HPDE6-E6E7 (cell line): ENCODE data around the gene CD46.

Source experiments
- DNase-seq: peaks from one replicate; pipeline ENCODE4 v3.0.0; 2011; ENCODE audit warnings: missing footprints; ENCODE audit errors: extremely low spot score

The CD46 gene

GRCh38 chr1:207814469-207814868, 62.6 kb downstream of the CD46 start:
- DNase-seq = no peak

- no peak for DNase-seq
These were observed 63.6 kb downstream of the CD46 start for GRCh38 chr1:207815466-207815865.

- no peak for DNase-seq
These were observed 64.0 kb downstream of the CD46 start for GRCh38 chr1:207815913-207816291.

- DNase-seq = no peak
These were observed 65.3 kb downstream of the CD46 start for GRCh38 chr1:207817166-207817565.

GRCh38 chr1:207817778-207818751, 66.2 kb downstream of the CD46 start:
- no peak for DNase-seq

- DNase-seq = no peak
These were observed 67.2 kb downstream of the CD46 start for GRCh38 chr1:207818971-207819451.

GRCh38 chr1:207820568-207821463, 69.0 kb downstream of the CD46 start:
- DNase-seq = no peak

GRCh38 chr1:207821464-207822045, 69.7 kb downstream of the CD46 start:
- DNase-seq = no peak

- no peak for DNase-seq
These were observed 70.3 kb downstream of the CD46 start for GRCh38 chr1:207822124-207822601.

- no peak for DNase-seq
These were observed 71.0 kb downstream of the CD46 start for GRCh38 chr1:207822602-207823451.

- no peak for DNase-seq
These were observed 71.7 kb downstream of the CD46 start for GRCh38 chr1:207823531-207823879.

GRCh38 chr1:207823880-207824566, 72.2 kb downstream of the CD46 start:
- DNase-seq = peak; percentile 87

- DNase-seq = no peak
These were observed 73.0 kb downstream of the CD46 start for GRCh38 chr1:207824691-207825408.

- no peak for DNase-seq
These were observed 73.5 kb downstream of the CD46 start for GRCh38 chr1:207825409-207825695.

- no peak for DNase-seq
These were observed 74.1 kb downstream of the CD46 start for GRCh38 chr1:207825719-207826556.

GRCh38 chr1:207826557-207827487, 75.0 kb downstream of the CD46 start:
- no peak for DNase-seq

- no peak for DNase-seq
These were observed 75.6 kb downstream of the CD46 start for GRCh38 chr1:207827488-207827830.

- DNase-seq = no peak
These were observed 76.2 kb downstream of the CD46 start for GRCh38 chr1:207828046-207828445.
